Fibroblast of mammary gland (primary cell): Measurements from ENCODE around the gene ABCC3.

Experiments used
- DNase-seq: peaks from one replicate; pipeline ENCODE4 v3.0.0-alpha.2; 2010; ENCODE audit warnings: low read depth
- H3K4me3 ChIP-seq: 2 replicates; pipeline ENCODE4 v1.5.1; 2011; ENCODE audit warnings: low read depth, mild to moderate bottlenecking, low read length, moderate library complexity; ENCODE audit not compliant: control insufficient read depth
- TF ChIP-seq, protein P1 (sequence below): conservative IDR thresholded peaks from 2 replicates; pipeline ENCODE4 v1.5.1; 2011; ENCODE audit warnings: low read depth, low read length, inconsistent platforms; ENCODE audit not compliant: control insufficient read depth, insufficient read depth

ABCC3 gene

DNA sequence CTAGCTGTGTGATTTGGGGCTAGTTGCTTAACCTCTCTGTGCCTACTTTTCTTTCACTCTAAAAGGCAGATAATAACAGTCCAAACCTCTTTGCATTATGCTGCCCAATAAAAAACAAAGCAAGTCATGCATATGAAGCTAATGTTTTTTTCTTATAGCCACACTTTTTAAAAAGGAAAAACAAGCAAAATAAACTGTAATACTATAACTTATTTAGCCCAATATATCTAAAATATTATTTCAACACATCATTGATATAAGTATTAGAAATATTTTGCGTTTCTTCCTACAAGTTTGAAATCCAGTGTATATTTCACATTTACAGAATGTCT, 50.6 kb downstream of the ABCC3 start:
- TF ChIP-seq, protein P1, sequence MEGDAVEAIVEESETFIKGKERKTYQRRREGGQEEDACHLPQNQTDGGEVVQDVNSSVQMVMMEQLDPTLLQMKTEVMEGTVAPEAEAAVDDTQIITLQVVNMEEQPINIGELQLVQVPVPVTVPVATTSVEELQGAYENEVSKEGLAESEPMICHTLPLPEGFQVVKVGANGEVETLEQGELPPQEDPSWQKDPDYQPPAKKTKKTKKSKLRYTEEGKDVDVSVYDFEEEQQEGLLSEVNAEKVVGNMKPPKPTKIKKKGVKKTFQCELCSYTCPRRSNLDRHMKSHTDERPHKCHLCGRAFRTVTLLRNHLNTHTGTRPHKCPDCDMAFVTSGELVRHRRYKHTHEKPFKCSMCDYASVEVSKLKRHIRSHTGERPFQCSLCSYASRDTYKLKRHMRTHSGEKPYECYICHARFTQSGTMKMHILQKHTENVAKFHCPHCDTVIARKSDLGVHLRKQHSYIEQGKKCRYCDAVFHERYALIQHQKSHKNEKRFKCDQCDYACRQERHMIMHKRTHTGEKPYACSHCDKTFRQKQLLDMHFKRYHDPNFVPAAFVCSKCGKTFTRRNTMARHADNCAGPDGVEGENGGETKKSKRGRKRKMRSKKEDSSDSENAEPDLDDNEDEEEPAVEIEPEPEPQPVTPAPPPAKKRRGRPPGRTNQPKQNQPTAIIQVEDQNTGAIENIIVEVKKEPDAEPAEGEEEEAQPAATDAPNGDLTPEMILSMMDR = no peak

DNA sequence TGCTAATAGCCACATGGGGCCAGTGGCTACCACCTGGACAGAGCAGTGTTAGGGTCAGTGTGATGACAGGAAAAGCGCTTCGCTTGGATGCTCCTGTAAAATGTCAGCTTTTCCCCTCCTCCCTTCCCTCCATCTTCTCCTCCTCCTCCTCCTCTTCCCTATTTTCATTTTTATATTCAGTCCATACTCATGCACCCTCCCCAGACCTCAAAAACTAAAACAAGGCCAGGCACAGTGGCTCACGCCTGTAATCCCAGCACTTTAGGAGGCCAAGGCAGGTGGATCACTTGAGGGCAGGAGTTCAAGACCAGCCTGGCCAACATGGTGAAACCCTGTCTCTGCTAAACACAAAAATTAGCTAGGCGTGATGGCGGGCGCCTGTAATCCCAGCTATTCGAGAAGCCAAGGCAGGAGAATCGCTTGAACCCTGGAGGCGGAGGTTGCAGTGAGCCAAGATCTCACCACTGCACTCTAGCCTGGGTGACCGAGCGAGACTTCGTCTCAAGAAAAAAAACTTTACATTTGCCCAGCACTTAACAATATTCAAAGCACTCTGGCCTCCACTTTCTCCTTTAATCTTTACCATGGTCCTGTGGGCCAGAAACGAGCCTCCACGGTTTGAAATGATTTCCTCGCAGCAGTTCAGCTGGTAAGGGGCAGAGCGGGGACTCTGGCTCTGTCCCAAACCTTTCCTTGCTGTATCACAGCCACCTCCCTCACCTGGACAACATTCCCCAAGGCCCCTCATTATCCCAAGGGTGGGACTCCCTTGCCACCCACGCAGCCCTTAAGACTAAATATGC, 51.2 kb downstream of the ABCC3 start:
- H3K4me3 ChIP-seq = no peak overlapping the region
- TF ChIP-seq, protein P1 = no peak
- DNase-seq = no peak

More for the DNA sequence above, 50.6 kb downstream of the ABCC3 start:
- no peak overlapping the region for H3K4me3 ChIP-seq
- no peak for DNase-seq

DNA sequence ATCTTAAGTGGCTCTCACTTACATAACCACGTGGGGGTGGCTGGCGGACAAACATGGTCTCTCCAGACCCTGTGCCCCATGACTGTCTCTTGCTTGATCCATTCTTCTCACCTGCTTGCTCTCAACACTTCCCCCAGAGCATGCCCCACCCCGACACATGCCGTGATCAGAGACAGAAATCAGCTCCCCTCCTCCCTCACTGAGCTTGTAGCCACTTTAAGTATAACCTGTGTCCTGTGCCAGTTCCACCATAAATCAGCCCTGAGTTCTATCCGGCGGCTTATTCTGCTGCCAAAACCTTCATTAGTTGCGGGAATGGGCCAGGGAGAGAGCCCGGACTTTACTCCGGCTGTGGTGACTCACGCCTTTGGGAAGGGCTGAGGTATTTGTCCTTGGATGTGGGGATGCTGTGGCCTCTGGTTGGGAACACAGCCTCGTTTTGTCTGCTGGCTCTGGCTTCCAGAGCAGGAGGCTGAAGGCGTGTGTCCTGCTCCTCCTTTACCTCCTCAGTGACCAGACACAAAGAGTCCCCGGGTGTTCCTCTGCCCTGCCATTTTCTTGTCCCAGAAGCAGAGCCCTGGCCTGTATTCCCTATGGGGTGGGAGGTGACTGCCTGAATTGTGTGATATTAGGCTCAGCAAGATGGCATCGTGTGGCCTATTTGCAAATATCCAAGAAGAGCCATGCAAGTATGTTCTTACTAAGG, 52.0 kb downstream of the ABCC3 start:
- H3K4me3 ChIP-seq = no peak overlapping the region
- peak; percentile 80 for DNase-seq
- TF ChIP-seq, protein P1 = no peak

DNA sequence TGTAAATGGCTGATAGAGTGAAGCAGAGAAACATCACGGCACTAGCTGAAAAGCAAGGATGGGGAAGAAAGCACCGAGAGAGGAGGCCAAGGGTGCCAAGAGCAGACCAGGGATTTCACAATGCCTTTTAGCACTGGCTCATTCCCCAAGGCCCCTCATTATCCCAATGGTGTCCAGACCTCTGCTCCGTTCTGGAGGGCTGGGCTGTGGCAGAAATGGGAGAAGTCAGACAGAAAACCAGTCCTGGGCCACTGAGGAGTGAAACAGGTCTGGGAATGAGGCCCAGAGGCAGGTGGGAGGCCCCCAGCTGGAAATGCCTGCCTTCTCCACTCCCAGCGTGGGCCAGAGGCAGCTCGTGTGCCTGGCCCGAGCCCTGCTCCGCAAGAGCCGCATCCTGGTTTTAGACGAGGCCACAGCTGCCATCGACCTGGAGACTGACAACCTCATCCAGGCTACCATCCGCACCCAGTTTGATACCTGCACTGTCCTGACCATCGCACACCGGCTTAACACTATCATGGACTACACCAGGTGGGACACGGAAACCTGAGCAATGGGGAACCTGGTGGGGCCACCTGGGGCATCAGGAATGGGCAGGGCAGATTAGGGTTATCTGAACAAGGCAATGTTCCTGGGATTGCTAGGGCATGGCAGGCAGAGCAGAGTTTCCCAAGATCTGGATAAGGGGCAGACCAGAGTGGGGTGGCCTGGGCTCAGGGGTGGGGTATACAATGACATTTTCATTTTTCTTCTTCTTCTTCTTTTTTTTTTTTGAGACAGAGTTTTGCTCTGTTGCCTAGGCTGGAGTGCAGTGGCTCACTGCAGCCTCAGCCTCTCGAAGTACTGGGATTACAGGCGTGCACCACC, 52.8 kb downstream of the ABCC3 start:
- no peak overlapping the region for H3K4me3 ChIP-seq
- TF ChIP-seq, protein P1 = no peak
- peak; percentile 65 for DNase-seq

DNA sequence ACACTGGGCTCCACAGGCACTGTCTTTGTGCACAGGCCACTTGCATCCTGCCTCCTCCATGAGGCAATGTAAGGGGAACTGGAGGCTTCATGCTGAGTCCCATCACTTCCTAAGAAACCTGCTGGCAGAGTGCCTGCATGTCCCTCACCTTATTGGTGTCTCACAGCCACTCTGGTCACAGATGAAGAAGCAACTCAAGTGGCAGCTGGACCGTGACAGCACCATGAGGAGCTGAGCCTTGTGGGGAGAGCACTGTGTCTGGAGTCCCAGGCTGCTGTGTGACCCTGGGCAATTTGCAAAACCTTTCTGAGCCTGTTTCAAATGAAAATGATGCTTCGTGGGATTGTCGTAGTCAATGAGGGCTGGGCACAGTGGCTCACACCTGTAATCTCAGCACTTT, 53.6 kb downstream of the ABCC3 start:
- H3K4me3 ChIP-seq = no peak overlapping the region
- DNase-seq = no peak
- TF ChIP-seq, protein P1 = no peak

DNA sequence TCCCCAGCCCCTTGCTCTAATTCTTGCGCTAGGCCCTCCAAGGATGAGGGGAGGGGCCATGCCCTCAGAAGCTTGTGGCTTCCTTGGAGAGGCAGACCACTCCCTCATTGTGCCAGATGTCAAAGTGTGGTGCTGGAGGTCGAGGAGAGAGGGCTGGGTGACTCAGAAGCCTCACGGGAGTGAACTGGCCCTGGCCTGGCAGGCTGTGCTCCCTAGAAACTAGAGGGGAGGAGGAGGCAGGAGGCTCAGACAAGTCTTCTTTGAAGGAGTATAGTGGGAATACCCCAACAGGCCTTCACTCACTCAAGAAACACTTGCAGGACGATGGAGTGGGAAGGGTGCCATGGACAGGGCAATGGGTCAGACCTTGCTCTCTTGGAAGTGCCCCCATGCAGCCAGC, 54.6 kb downstream of the ABCC3 start:
- DNase-seq = peak; percentile 91
- TF ChIP-seq, protein P1 = no peak
- H3K4me3 ChIP-seq = no peak overlapping the region
